GM18867 (cell line): ENCODE results near the gene TMEM132C.

Experiments used
- ATAC-seq: cut with Tn5 transposase; IDR thresholded peaks from one replicate; pipeline ENCODE4 v1.9.1; 2021; ENCODE audit warnings: mild to moderate bottlenecking, moderate library complexity; ENCODE audit not compliant: unreplicated experiment

The TMEM132C gene

DNA sequence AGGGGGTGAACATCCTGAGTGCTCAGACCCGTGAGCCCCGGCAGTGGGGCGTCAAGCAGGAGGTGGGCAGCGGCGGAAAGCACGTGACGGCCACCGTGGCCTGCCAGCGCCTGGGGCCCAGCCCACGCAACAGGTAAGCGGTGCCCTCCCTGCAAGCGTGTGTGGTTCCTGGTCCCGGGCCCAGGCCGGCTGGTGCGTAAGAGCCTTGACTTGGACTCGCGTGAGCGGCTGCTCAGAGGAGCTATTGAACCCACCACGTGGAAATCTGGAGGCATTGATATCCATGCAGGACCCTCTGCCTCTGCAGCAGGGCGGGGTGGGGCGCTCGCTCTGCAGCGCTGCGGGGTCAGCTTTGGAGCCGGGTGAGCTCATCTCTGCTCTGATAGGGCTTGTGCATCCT is 277.0 kb downstream of the TMEM132C start:
- ATAC-seq = no peak

DNA sequence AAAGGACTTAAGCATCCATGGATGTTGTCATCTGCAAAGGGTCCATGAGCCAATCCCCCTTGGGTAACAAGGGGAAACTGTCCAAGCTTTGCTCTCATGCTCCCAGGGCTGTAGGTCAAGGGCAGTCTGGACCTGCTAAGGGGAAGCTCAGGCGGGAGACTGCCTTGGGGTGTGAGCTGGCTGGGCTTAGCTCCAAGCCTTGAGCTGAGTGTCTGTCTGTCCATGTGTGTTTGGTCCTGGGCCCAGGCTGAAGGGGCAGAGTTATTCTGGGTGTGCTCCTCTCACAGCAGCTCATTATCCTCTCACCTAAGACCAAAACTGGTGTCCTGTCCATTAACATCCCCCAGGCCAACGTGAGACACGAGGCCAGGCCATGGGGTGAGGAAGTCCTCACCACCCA is 282.0 kb downstream of the TMEM132C start:
- no peak for ATAC-seq

DNA sequence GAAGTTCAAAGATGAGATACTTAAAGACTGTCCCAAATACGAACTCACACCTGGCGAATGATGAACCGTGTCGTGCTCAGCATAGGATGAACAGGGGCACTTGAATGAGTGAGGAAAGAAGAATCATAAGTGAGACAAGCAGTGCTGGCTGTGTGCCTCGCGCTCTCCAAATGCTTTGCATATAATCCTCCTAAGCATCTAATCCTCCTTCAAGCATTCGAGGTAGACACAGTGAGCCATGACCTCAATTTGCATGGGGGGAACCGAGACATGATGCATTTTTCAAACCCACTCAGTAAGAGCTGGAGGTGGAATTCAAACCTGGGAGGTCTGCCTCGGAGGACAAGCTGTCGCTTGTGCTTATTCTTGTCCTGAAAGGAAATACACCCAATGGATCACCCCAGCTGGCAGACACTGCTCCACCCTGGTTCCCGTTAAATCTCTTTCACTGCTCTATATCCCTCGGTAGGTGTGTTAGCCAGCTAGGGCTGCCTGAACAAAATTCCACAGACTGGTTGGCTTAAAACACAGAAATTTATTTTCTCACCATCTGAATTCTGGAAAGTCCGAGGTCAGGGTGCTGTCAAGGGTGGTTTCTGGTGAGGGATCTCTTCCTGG is 282.7 kb downstream of the TMEM132C start:
- no peak for ATAC-seq

DNA sequence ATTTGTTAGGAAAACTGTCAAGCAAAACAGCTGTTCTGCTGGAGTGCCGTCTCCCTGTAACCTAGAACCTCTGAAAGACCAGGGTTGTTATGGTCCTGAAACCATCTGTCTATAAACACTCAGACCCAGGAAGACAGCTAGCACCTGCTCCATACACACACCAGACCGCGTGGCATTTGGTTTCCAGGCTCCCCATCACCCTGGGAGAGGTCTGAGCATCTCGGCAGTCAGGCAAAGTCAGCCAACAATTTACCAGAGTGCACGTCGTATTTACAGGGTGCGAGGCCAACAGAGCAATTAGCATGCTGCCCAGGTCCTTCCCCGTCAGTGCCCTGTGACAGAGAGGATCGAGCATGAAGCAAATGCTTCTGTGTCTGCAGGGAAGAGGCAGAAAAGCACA is 284.3 kb downstream of the TMEM132C start:
- ATAC-seq = no peak

DNA sequence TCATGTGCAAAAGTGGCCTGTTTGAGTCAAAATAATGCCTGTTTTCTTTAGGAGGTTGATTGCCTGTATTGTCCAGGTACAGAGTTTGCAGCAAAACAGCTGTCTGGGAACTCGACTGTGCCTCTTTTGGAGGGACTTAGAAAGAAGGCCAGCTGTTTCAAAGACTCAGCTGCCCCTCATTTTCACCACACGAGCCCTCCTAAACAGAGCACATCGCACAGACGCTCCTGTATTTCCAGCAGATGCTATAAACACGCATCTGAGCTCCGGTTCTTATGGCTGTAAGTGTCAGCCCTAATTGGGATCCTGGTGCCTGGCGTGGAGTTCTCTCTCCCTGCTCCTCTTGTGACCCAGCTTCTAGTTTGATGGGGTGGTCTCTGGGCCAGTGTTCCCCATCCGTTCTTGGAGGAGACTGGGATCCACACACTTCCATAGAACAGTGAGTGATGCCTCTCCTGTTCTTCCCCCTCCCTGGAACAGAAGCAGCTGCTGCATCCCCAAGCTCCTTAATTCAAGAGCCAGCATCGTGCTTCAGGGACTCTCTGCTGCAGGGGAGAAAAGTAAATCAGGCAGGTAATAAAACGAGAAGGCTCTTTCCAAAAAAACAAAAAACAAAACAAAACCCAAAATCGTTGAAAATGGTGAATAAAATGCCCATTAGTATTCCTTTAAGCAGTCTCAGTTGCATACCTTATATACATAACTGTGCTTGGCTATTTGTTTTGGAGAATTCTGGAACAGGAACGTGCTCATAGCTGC is 287.8 kb downstream of the TMEM132C start:
- no peak for ATAC-seq

DNA sequence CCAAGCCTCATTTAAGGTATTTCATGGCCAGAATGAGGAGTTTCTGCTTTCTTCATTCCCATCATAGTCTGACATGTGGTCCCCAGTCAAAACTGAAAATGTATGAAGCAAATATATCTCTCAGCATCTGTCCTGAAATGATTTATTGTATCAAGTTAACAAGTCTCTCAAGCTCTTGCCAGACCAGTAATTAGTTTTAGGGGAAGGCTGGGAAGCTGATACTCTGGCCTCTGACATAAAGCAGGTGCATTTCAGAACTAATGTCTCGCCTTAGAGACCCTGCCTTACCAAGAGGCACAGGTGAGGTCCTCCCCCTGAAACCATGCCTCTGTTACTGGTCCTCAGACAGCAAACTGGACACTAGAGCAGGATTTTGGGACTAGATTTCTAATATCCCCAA is 290.3 kb downstream of the TMEM132C start:
- ATAC-seq = no peak

DNA sequence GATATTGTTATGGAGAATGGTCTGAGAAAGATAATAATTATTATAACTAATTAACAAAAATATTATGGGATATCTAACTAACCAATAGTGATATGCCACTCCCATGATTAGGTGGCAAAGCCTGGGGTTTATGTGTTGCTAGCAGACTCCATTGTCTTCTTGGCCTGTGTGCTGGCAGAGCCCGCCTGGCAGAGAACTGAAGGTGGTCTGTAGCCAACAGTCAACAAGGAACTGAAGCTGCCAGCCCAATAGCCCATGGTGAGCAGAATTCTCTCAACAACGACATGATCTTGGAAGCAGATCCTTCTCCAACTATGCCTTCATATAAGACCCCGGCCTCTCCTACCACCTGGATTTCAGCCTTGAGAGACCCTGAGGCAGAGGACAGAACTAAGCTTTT is 298.0 kb downstream of the TMEM132C start:
- no peak for ATAC-seq

DNA sequence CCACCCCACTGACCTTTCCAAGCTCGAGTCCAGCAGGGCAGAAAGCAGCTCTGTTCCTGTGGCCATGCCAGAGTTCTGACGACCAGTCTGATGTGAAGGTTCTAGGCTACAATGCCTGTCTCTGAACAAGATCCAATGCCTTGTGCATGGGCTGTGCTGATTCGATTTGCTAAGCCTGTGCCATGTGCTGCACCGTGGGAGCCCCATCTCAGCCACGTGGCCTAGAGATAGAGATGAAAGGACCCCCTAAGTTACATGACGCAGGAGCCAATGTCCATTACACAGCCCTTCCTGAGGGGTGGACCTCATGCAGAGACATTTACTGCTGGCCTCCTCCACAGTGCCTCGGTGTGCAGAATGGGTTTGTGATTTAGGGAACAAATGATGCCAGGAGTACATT is 300.8 kb downstream of the TMEM132C start:
- ATAC-seq = no peak

DNA sequence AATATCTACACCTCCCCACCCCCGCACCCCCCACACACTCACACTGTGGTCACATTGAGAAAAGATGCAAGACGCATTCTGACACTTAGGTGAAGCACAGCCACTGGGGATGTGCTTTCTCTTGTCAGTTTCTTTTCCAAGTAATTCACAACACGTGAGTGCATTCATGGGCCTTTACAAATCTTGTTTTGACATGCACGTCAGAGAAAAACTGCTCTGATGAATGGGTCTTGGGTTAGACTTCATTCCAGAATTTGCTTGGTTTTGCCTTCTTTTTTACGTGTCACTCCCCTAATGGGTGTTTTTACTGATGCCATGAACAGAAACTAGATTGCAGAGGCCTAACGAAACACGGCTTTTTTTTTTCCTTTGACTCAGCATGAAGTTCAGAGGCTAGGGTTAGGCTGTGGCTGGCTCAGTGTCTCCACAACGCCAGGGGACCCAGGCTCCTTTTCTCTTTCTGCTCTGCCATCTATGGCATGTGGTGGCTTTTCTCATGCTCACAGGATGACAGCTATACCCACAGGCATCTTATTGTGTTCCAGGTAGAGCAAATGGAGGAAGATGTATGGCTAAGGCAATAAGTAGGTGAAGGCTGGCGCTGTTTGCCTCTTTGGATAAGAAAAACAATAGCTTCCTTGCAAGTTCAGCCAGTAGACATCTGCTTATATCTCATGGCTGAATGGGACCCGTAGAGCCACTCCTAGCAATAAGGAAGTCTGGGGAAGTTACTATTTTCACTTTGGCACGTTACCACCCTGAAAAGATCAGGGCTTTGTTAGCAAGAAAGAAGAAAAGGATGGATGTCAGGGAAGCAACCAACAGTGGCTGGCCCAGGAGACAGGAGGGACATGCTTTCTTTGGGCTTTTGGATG is 303.5 kb downstream of the TMEM132C start:
- peak; percentile 89 for ATAC-seq

DNA sequence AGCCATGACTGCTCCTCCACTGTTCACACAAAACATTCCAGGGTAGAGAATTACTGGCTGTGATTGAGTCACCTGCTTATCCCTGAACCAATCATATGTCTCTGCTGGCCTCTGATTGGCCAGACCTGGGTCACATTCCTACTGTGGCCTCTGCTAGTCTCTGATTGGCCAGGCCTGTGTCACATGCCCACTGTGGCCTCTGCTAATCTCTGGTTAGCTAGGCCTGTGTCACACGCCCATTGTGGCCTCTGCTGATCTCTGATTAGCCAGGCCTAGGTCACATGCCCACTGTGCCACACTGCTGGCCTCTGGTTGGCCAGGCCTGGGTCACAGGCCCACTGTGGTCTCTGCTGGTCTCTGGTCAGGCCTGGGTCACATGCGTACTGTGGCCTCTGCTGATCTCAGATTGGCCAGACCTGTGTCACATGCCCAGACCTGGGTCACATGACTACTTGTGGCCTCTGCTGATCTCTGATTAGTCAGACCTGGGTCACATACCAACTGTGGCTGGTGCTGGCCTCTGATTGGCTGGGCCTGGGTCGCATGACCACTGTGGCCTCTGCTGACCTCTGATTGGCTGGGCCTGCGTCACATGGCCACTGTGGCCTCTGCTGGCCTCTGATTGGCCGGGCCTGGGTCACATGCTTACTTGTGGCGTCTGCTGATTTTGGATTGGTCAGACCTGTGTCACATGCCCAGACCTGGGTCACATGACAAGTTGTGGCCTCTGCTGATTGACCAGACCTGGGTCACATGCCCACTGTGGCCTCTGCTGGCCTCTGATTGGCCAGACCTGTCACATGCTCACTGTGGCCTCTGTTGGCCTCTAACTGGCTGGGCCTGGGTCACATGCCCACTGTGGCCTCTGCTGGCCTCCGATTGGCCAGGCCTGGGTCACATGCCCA is 305.2 kb downstream of the TMEM132C start:
- ATAC-seq = no peak

DNA sequence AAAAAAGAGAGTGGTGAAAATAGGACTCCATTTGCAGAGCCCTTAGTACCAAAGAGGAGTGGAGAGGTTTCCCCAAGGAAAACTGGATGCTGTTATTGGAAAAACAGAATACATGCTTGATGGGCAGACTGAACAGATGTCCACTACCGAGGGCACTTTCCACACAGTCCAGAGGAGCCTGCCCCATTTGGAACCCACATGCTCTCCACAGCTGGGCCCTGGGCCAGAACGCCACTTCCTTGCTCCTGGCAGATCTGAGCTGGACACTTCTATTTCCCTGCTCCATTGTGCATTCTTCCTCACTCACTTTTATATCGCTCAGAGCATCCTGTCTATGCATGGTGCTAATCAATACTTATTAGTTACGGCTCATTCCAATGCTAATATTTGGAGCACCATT is 306.9 kb downstream of the TMEM132C start:
- ATAC-seq = no peak

DNA sequence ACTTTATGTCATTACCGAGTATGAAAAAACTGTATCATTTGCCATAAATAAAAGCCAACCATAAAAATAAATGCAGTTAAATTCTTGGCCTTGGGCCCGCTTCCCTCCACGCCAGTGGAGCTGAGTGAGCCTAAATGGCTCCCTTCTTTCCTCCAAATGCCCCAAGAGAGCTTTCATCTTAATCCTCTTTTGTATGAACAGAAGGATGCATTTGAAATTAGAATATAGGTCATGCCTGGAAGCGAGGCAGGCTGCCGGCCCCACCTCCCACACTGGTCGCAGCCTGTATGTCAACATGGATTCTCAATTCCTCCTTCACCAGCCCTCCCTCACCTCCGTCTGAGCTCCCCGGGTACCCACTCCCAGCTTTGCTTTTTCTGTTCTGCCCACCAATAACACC is 311.1 kb downstream of the TMEM132C start:
- no peak for ATAC-seq

DNA sequence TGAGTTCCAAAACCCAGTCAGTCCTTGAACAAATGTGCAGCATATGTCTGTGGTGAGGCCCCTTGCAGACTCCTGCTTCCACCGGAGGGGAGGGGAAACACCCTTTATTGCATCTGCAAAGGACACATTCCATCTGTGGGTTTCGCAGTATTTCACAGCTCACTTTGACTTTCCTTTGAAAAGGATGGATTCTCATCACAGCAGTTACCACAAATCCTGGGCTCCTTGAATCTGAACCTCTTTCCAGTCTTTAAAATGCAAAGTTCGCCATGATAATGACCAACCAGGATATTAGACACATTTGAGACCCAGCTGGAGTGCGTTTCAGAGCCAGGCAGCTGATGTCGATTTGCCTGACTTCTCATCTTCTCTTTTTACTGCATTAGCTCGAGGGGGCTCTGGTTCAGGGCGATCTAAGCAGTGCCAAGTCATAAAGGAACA is 314.4 kb downstream of the TMEM132C start:
- ATAC-seq = no peak

DNA sequence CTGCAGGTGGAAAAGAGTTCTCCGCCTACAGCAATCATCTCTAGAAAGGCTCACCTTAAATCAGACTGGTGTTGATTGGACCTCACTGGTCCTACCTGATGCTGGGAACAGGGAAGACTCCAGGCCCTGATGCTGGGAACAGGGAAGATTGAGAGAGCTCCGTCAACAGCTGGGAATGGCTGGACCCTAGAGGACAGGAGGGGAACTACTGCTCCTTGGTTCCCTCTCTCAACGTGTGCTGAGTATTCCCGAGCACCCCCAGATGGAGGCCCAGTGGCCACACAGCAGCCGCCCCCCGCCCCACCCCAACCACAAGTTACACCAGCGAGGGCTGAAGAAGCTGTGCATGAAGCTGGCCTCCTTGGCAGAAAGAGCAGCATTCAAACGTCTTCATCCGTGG is 316.5 kb downstream of the TMEM132C start:
- ATAC-seq = no peak

DNA sequence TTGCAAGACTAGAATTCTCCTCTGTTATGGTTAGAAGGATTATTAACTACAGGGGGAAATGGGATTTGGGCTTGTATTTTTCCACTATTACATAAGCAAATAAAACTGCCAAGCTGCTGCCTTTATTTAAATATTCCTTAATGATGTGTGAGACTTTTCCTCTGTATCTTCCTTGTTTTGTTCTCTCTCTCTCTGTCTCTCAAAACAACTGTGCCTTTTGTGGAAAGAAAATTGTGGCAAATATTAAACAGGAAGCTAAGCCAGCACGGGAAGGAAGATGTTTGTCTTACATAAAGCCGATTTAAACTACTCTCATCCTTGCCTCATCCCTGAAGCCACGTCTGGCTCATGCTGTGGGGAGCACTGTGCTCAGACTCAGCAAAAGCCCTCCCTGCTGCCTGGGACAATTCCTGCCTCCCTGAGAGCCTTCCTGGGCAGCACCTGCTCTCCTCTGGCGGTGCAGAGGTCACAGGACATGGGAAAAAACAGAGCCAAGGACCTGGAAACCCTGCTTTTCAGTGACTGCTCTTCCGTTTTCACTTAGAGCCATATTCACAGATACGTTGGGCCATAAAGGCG is 319.6 kb downstream of the TMEM132C start:
- ATAC-seq = no peak

DNA sequence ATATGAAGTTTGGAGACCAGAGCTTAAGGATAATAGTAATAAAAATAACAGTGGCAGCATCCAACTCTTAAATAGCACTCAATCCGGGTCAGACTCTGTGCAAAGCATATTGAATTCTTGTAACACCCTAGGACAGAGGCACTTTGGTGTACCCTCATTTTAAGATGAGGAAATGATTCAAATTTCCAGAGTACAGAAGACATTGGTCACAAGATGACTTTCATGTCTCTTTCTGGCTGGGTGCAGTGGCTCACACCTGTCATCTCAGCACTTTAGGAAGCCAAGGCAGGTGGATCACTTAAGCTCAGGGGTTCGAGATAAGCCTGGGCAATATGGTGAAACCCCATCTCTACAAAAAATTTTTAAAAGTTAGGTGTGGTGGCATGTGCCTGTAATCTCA is 320.9 kb downstream of the TMEM132C start:
- no peak for ATAC-seq

DNA sequence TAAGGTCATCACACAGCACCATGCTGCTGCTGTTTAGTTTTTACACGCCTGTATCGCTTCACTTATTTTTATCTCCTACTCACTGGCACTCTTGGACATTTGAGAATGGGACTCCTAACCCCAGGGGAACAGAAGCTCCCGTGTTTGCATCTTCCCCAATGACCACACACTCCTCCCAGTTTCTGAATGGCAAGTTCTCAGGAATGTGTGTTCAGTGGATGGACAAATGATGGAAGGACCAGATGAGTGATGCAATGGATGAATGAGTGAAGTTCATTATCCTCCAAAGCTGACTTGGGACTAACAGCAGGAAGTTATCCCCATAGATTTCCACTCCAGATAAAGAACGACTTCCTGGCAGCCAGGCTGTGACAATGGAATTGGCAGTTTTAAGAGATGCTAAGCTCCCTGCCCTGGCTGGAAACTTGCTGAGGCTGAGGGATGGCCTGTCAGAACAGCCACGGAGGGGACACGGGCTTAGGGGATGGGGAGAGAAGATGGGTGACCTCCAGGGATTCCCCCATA is 325.3 kb downstream of the TMEM132C start:
- no peak for ATAC-seq

DNA sequence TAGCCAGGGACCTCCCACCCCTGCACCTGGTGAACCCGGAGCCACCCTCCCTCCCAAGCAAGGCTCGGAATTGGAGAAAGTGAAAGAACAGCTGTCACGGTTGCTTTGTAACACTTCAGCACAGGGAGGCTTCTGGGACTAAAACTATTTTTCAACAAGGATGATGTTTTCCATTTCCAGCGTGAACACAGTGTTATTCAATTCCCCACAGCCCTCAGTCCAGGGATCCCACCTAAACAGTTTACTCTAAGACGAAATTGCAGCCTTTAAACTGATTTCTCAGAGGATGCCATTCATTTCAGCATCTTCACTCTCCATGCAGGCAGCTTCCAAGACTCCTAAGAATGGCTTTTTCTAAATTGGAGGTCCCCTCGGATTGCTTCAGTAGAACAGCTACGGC is 327.6 kb downstream of the TMEM132C start:
- no peak for ATAC-seq

DNA sequence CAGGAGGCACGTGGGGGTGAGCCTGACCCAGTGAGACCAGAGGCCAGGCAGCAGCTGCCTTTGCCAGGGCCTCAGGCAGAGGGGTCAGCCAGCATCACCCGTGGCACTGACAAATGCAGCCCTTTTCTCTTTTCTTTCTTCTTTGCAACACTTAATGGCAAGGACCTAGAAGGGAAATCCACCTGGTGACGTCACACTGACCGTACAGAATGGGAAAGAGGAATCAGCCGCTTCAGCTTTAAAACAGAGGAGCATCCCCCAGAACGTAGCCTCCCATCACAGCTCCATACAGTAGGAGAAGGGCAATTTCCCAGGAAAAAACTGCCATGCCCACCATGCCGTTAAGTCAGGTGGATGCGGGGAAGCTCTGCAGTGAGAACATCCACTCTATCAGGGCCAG is 328.6 kb downstream of the TMEM132C start:
- no peak for ATAC-seq

DNA sequence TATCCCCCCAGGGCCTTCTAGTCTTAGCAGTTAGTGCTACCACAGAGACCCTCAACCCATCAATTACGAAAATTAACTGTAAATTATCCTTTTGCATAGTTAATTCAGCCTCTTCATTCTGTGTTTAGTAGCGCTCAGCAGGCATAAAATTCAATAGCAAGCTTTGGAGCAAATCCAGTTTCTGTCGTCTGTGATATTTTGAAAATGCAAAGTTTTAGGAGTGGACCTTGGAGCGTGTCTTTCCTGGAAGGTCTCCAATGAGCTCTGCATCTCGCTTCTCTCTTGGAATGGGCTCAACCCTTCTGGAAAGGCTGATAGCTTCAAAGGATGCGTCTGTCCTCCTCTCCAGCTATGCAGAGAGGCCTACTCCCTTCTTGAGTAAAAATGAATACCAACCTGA is 333.9 kb downstream of the TMEM132C start:
- ATAC-seq = no peak
